ENCODE data around the gene ZNF30. TPM values are rescaled to one million over a fixed set of nuclear protein-coding genes. Genes with fewer than 3 reads are reported as not detected.
A peak's percentile ranks its signal among the peaks of the same experiment; 100 is the strongest.
"Not testable (repeated sequence)": the region's sequence is repeated elsewhere in the genome, so short reads cannot be mapped to it uniquely, and the experiment has no call there.

Gene ZNF30
- total RNA-seq: 2.6 TPM
- long read RNA-seq, partial matches to known transcripts: 1 of 10 reads
- long read RNA-seq, other reads (novel, unspliced or antisense): 3 of 10 reads

DNA sequence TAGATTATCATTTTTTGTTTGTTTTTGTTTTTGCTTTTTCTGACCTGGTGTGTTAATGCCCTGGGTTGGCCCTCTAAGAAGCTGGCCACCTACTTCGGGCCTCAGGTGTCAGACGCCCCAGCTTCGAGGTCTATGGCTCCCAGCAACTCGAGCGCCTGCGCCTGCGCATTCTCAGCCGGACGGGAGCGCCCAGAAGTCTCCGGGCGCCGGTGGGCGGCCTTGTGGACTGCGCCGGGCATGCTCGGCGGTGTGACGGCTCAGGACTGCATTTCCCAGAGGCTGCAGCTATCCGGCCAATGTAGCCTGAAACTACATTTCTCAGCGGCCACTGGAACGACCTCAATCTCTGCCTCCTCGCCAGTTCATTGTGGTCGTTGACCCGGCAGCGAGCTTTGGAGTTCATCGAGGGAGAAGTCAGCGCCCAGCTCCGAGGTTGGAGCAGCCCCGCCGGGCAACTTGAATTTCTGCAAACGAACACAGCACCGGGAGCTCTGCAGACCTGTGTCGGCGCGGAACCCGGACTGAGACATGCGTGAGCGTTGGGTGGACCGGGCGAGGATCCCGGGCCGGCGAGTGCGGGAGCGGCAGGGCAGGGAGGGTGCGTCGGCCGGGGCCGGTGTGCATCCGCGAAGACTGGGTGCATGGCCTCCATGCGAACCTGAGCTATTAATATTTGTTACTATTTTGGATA lies at the start of gene ZNF30:
ZNF30 (plus strand) TSS at position 219 of the 691 bp plus-strand sequence. CDS start 3,045 bp downstream, outside the sequence.
- DNase-seq (peak; percentile 96), ATAC-seq (ENCODE audit: poor library complexity) (peak; percentile 100)
- intact Hi-C loops (cut with DNase I): no loop called here

DNA sequence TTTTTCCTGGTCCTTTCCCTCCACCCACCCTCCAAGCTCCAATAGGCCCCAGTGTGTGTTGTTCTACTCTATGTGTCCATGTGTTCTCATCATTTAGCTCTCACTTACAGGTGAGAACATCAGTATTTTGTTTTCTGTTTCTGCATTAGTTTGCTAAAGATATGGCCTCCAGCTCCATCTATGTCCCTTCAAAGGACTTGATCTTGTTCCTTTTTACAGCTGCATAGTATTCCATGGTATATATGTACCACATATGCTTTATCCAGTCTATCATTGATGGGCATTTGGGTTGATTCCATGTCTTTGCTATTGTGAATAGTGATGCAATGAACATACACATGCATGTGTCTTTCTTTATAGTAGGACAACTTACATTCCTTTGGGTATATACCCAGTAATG lies 47.1 kb upstream of the ZNF30 start:
- DNase-seq (no peak), ATAC-seq (ENCODE audit: poor library complexity) (no peak)
- intact Hi-C loops (cut with DNase I): no loop called here

DNA sequence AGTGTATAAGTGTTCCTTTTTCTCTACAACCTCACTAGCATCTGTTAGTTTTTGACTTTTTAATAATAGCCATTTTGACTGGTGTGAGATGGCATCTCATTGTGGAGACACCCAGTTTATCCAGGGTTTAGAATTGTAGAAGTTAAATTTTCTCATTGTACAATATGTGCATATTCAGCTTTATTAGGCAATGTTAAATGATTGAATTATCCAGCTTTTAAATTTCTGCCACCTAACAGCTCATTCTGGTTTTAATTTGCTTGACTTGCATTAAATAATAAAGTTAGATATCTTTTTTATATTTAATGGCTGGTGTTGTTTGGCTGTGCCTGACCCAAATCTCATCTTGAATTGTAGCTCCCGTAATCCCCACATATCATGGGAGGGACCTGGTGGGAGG lies 46.7 kb upstream of the ZNF30 start:
- intact Hi-C loops (cut with DNase I): no loop called here
- ATAC-seq (ENCODE audit: poor library complexity): no peak

DNA sequence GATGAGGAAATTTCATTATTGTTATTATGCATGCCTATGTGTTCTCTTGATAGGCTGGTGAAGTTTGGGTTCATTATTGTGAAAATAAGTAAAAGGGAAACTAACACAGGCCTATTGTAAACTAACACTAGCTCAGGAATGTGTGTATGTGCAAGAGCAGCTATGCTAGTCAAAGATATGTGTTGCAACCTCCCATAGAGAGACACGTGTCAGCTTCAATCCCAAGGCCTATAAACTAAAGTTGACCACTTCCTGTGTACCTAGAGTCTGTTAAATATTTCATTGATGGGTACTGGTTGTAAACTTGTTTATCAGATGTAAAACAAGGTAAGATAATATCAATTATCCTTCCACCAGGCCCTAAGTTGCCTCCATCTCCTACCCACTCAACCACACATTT lies 44.7 kb upstream of the ZNF30 start:
- no peak for DNase-seq
- no peak for ATAC-seq (ENCODE audit: poor library complexity)
- intact Hi-C loops (cut with DNase I): no loop called here

More for the DNA sequence above, 46.7 kb upstream of the ZNF30 start:
- DNase-seq: no peak

DNA sequence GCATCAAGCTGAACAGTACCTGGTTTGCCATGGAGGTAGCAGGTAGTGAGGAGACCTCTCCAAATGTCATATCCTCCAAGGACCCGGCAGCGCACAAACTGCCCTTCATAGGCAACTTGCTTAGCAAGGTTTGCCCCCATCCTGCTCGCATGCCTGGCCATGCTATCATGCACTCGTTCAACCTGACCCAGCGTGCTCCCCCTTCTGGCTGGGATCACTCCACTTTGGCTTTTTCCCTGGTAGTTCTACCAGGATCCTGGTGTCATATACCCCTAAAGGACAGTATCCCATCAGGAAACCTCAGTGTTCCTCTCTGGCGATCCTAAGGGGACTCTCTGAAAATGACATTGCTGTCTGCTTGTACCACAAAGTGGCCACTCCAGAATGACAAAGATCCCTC lies 38.6 kb upstream of the ZNF30 start:
- DNase-seq (no peak), ATAC-seq (ENCODE audit: poor library complexity) (no peak)
- intact Hi-C loops (cut with DNase I): no loop called here

DNA sequence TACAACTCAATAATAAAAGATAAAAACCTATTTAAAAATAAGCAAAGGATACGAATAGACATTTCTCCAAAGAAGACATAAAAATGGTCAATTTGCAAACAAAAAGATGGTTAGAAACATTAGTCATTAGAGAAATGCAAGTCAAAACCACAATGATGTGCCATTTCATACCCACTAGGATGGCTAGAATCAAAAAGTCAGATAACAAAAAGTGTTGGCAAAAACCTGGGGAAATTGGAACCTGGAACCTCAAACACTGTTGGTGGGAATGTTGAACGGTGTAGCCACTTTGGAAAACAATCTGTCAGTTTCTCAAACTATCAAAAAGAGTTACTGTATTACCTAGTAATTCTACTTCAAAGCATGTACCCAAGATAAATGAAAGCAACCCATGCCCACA lies 26.5 kb upstream of the ZNF30 start:
- intact Hi-C loops (cut with DNase I): no loop called here
- ATAC-seq (ENCODE audit: poor library complexity): no peak

DNA sequence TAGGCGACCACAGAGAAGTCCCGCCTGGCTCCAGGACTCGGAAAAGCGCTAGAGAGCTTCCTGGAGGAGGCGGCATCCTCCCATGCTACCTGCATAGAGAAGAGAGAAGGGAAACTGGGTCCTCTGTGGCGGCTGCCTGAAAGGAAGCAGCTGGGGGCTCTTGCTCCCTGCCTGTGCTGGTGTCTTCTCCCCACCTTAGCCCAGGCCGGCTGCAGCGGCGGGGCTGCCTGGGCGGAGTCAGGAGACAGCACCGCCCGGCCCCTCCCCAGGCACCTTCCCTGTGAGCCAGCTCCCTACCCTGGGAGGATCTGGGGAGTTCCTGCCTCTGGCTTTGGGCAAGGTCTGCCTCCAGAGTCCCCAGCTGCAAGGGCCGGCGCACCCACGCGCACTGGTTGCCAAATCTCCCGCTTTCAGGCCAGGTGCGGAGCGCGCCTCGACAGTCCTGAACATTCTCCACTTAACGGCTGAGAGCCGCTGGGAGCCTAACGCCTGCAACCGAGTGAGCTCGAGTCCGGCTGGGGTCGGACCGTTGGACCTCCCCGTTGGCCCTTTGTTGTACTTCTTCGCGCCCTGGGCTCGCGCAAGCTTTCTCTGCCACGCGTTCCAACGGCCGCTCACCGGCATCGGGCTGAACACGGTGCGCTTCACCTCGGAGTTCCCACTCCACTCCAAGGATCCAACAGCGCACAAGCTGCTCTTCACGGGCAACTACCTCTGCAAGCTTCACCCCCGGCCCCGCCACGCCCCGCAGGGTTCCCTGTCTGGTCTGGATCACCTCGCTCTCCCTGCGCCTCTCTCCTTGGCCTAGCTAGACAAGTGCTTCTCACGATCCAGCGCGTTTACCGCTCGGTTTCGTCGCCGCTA lies 21.8 kb upstream of the ZNF30 start:
- no peak for DNase-seq
- ATAC-seq (ENCODE audit: poor library complexity): no peak
- intact Hi-C loops (cut with DNase I): no loop called here

More for the DNA sequence above, 26.5 kb upstream of the ZNF30 start:
- DNase-seq: no peak

DNA sequence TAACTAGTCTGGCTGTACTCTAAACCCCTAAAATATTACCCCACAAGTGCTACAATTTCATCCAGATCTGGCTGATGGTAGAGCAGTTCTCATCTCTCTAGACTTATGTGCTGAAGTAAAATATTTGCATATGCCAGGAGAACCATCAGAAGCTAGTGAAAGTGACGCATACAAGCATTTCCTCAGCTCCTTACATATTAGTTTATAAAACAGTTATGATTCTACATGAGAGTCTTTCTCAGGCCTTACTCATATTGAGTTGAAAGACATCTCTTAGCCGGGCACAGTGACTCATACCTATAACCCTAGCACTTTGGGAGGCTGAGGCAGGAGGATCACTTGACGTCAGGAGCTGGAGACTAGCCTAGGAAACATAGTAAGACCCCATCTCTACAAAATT lies 15.9 kb upstream of the ZNF30 start:
- no peak for ATAC-seq (ENCODE audit: poor library complexity)
- no peak for DNase-seq
- intact Hi-C loops (cut with DNase I): no loop called here

DNA sequence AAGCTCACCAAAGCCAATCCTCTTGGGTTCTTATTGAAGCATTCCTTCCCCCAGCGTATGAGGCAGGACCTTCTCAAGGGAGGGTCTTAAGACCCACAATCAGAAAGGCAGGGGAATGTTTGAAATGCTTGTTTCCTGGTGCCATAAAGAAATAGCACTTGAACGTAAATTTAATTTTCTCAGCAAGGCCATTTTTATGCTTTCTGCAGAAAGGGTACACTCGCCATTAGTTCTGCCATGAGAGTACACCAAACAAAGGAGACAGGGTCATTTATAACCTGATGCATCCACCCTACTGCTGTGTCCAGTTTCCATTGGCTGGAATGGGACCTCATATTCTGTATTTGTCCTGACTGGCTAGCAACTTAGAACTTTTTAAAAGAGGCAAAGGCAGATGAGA lies 9.6 kb upstream of the ZNF30 start:
- ATAC-seq (ENCODE audit: poor library complexity); DNase-seq; intact Hi-C loops (cut with DNase I): not testable (repeated sequence)

DNA sequence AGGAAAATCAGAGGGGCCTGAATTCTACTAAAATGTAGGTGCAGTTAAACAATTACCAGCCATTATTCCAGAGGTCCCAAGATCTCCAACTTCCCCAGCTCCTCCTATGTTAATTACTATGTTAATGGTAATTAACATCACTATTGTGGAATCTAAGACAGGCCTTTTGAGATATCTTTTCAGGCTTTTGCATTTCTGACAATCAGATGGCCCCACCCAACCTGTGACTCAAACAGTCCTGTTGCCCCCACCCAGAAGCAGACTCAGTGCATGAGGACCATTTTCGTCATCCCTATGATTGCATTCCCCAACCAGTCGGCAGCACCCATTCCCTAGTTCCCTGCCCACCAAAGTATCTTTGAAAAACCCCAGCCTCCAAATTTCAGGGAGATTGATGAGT lies 8.5 kb upstream of the ZNF30 start:
- no peak for DNase-seq
- intact Hi-C loops (cut with DNase I): no loop called here
- ATAC-seq (ENCODE audit: poor library complexity): no peak

DNA sequence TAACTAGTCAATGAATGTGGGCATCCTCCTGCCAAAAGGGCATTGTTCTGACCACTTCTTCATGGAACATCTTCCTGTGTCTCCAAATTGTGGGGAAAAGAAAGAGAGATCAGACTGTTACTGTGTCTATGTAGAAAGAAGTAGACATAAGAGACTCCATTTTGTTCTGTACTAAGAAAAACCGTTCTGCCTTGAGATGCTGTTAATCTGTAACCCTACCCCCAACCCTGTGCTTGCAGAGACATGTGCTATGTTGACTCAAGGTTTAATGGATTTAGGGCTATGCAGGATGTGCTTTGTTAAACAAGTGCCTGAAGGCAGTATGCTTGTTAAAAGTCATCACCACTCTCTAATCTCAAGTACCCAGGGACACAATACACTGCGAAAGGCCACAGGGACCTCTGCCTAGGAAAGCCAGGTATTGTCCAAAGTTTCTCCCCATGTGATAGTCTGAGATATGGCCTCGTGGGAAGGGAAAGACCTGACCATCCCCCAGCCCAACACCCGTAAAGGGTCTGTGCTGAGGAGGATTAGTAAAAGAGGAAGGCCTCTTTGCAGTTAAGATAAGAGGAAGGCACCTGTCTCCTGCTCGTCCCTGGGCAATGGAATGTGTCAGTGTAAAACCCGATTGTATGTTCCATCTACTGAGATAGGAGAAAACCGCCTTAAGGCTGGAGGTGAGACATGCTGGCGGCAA lies 6.5 kb upstream of the ZNF30 start:
- DNase-seq; intact Hi-C loops (cut with DNase I); ATAC-seq (ENCODE audit: poor library complexity): not testable (repeated sequence)

DNA sequence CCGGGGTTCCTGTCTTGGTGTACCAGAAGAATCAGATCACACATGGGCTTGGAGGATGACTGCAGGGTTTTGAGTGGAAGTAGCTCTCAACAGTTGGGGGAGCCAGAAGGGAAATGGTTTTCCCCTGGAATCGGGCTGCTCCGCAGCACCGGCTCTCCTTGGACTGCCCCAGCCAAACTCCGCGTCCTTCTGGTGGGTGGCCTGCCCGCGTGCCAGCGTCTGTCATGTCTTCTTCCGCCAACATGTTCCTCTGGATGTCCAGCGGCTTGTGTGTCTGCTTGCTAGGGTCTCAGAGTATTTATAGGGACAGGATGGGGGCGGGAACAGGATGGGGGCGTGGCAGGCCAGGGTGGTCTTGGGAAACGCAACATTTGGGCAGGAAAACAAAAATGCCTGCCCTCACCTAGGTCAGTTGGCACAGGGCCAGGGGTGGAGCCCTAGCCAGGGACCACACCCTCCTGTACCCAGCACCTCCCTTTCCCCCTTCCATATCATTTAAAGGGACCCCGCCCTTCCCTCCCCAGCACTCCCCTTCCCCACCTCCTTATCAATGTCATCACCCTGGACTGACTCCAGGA lies 1.3 kb upstream of the ZNF30 start:
- intact Hi-C loops (cut with DNase I): no loop called here
- DNase-seq: no peak
- no peak for ATAC-seq (ENCODE audit: poor library complexity)

DNA sequence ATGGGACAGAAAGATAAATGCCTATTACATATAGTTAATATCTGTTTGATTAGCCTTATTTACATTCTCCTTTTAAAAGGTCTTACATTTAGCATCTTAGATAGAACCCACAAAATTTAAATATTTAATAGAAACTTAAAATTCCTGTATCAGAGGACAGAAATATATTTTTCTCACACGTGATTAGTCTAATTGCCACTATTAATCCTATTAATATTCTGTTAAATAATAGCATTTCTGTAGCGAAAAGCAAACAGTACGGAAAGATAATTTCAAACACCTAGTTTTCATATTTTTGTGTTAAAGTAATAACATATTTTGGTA lies 380 bp upstream of the ZNF30 start:
- intact Hi-C loops (cut with DNase I): no loop called here

DNA sequence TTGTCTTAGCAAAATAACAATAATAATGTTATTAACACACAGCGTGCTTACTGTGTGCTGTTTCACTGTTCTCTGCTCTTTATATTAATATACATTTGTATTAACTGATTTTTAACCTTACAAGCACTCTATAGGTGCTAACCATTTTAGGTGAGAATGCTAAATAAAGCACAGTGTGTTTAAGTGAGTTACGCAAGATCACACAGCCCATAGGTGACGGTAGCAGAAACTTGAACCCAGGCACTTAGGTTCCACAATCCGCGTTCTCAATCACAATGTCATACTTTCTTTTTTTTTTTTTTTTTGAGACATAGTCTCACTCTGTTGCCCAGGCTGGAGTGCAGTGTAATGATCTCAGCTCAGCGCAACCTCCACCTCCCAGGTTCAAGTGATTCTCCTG lies 5.8 kb downstream of the ZNF30 start:
- no peak for ATAC-seq (ENCODE audit: poor library complexity)

More for the DNA sequence above, 380 bp upstream of the ZNF30 start:
- no peak for DNase-seq
- no peak for ATAC-seq (ENCODE audit: poor library complexity)

DNA sequence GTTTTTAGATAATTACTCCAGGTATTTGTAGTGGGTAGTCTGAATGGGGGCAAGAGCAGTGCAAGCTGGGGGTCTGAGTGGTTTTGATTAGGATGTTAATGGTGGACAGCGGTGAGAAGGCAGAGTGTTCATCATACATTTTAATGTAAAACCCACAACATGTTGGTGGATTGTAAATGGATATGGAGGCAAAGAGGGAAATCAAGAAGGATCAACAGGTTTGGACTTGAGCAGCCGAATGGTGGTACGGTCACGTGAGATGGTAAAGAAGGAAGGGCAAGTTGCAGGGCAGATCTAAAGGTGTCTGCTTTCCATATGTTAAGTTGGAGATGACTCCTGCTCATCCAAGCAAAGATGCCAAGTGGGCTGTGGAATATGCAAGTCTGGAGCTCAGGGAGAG lies 9.5 kb downstream of the ZNF30 start:
- intact Hi-C loops (cut with DNase I): no loop called here
- no peak for ATAC-seq (ENCODE audit: poor library complexity)
- DNase-seq: no peak

More for the DNA sequence above, 5.8 kb downstream of the ZNF30 start:
- DNase-seq: no peak
- intact Hi-C loops (cut with DNase I): no loop called here

DNA sequence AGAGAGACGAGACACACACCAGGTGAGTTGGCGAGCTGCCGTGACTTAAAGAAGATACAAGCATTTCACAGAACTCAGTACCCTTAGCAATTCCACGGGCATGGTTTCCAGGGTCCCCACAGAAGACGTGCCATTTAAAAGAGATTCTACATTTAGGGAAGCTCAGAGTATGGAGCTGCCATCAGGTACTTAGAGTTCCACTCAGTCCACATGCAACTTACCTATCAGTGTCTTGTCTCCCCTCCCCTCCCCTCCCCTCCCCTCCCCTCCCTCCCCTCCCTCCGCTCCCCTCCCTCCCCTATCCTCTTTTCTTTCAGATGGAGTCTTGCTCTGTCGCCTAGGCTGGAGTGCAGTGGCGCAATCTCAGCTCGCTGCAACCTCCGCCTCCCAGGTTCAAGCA lies 12.2 kb downstream of the ZNF30 start:
- no peak for DNase-seq
- intact Hi-C loops (cut with DNase I): no loop called here
- ATAC-seq (ENCODE audit: poor library complexity): no peak

DNA sequence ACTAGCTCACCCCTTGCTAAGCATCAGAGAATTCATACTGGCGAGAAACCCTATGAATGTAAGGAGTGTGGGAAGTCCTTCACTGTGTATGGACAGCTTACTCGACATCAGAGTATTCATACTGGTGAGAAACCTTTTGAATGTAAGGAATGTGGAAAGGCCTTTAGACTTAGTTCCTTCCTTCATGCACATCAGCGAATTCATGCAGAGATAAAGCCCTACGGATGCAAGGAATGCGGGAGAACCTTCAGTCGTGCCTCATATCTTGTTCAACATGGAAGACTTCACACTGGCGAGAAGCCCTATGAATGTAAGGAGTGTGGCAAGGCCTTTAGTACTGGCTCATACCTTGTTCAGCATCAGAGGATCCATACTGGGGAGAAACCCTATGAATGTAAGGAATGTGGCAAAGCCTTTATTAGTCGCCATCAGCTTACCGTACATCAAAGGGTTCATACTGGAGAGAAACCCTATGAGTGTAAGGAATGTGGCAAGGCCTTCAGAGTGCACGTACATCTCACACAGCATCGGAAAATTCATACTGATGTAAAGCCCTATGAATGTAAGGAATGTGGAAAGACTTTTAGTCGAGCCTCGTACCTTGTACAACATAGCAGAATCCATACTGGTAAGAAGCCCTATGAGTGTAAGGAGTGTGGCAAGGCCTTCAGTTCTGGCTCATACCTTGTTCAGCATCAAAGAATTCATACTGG lies 17.3 kb downstream of the ZNF30 start:
- DNase-seq: no peak
- intact Hi-C loops (cut with DNase I): no loop called here
- no peak for ATAC-seq (ENCODE audit: poor library complexity)

DNA sequence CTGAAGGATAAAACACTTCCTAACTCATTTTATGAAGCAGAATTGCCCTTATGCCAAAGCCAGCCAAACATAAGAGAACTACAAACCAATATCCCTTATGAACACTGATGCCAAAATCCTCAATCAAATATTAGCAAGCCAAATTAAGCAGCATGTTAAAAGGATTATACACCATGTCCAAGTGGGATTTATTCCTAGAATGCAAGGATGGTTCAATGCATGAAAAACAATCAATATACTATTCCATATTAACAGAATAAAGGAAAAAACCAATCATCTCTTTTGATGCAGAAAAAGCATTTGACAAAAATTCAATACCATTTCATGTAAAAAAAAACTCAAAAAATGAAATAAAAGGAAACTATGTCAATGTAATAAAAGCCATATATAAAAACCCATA lies 26.4 kb downstream of the ZNF30 start:
- ATAC-seq (ENCODE audit: poor library complexity) (no peak), DNase-seq (no peak)
- intact Hi-C loops (cut with DNase I): no loop called here
